ENCODE data around the gene HSD3B7. TPM values are rescaled to one million over a fixed set of nuclear protein-coding genes. Genes with fewer than 3 reads are reported as not detected.

HSD3B7 gene
- total and polyA plus RNA-seq, 10 of the 15 experiments (the other 5 are each of a cell fraction or from before 2014, with no cell fraction given): 0.18 to 1.8 (median 0.48) TPM; not detected in 1

- Histone ChIP-seq H3K9me3 (replicated peaks; ENCODE audit: control insufficient read depth, insufficient read depth, low read length) (no peaks in the 10 kb centered on the region), H4K20me1 (ENCODE audit: control insufficient read depth, insufficient read depth) (no peaks in the 10 kb centered on the region), H3K27ac (ENCODE audit: control insufficient read depth, insufficient read depth) (no peak overlapping the region), H3K36me3 (ENCODE audit: control insufficient read depth in 2 of 2, insufficient read depth in 2 of 2, low read length in 1 of 2) (0 out of 4 replicates have a peak, but pooled peaks cover 1 to 8% of the 10 kb centered on the region in 2 experiments), H3K4me2 (ENCODE audit: control insufficient read depth, insufficient read depth) (no peak overlapping the region), H2AFZ (ENCODE audit: control insufficient read depth, low read depth, low read length) (no peak overlapping the region), H3K27me3 (replicated peaks in 1 of 2; ENCODE audit: control insufficient read depth in 2 of 2, insufficient read depth in 2 of 2, low read length in 1 of 2) (no peaks in the 10 kb centered on the region), H3K4me3 (no peak overlapping the region), H3K79me2 (ENCODE audit: control insufficient read depth, insufficient read depth, low read length) (peaks cover 19% of the 10 kb centered on the region), H3K9ac (ENCODE audit: control insufficient read depth, insufficient read depth, low read length) (no peak overlapping the region), H3K4me1 (ENCODE audit: control insufficient read depth, insufficient read depth, low read length) (peaks cover 16% of the 10 kb centered on the region)
- intact Hi-C loops (cut with micrococcal nuclease; ENCODE audit: unreplicated experiment) (loop anchor here (2.0 to 10.0 kb wide), 3 partner anchors 143 to 923 kb away; partner anchors contain the start of genes VKORC1 and ZNF267), in situ Hi-C loops (cut with MboI) (loop anchor here (10.0 kb wide), 2 partner anchors 763 to 923 kb away; partner anchors contain the start of gene ZNF267)
- POLR2A ChIA-PET: interaction anchor here (0.7 kb wide), 1 partner anchor 429 kb away, joined by 3 read pairs; no protein-coding TSS in a partner anchor
- SMC1A ChIA-PET (ENCODE audit: uncharacterized antibody, unreplicated experiment): no interaction called here
- ATAC-seq (no peak), FAIRE-seq (no peak), DNase-seq (ENCODE audit: low read depth, low spot score) (no peak)
- CTCF ChIA-PET: interaction anchor here (2.7 kb wide), 1 partner anchor 917 kb away, joined by 15 read pairs; no protein-coding TSS in a partner anchor
- RAD21 ChIA-PET (ENCODE audit: unreplicated experiment): no interaction called here
- no TSS peak for BruUV-seq (replicated peaks)
- 69% methylated on average over 3 of the region's 3 CpGs for WGBS (ENCODE audit: insufficient coverage, insufficient replicate concordance, low lambda C conversion rate, missing lambda C conversion rate)
- TF ChIP-seq HDAC6 (IDR thresholded peaks at IDR 0.05; ENCODE audit: unreplicated experiment) (no peak), CEBPB (IDR thresholded peaks at IDR 0.05; ENCODE audit: borderline replicate concordance in 1 of 2, low read depth in 2 of 2, low read length in 2 of 2) (no peak), ELK1 (IDR thresholded peaks at IDR 0.05; ENCODE audit: low read depth, low read length) (no peak), ASH2L (IDR thresholded peaks at IDR 0.05; ENCODE audit: borderline replicate concordance, low read depth) (no peak), RAD51 (IDR thresholded peaks at IDR 0.05) (no peak), FOXK2 (IDR thresholded peaks at IDR 0.05) (no peak), E4F1 (IDR thresholded peaks at IDR 0.05; ENCODE audit: borderline replicate concordance, partially characterized antibody) (no peak), RFX5 (IDR thresholded peaks at IDR 0.05; ENCODE audit: low read depth, low read length) (no peak), JUNB (IDR thresholded peaks at IDR 0.05) (no peak), EZH2 (IDR thresholded peaks at IDR 0.05; ENCODE audit: borderline replicate concordance, control insufficient read depth, low read depth, low read length) (no peak), YY1 (IDR thresholded peaks at IDR 0.05; ENCODE audit: low read depth, low read length) (no peak), BCL3 (IDR thresholded peaks at IDR 0.05; ENCODE audit: borderline replicate concordance, insufficient read depth, low read depth, low read length, poor library complexity, severe bottlenecking) (no peak), TCF7 (IDR thresholded peaks at IDR 0.05; ENCODE audit: borderline replicate concordance) (no peak), YBX1 (IDR thresholded peaks at IDR 0.05) (no peak)
Observed at GRCh38 chr16:30951750-30952149, 33.3 kb upstream of the HSD3B7 start.
